CD4-positive, alpha-beta T cell treated with Interferon alpha-2 for 1 hour (primary cell): Measurements from ENCODE around the gene FAAH.
A peak's percentile ranks its signal among the peaks of the same experiment; 100 is the strongest.
"Not testable (repeated sequence)": the region's sequence is repeated elsewhere in the genome, so short reads cannot be mapped to it uniquely, and the experiment has no call there.

Experiments used
- DNase-seq, 2 donors: peaks; one replicate each; pipeline ENCODE4 v3.0.0-alpha.2; 2020 to 2022

The FAAH gene

DNA sequence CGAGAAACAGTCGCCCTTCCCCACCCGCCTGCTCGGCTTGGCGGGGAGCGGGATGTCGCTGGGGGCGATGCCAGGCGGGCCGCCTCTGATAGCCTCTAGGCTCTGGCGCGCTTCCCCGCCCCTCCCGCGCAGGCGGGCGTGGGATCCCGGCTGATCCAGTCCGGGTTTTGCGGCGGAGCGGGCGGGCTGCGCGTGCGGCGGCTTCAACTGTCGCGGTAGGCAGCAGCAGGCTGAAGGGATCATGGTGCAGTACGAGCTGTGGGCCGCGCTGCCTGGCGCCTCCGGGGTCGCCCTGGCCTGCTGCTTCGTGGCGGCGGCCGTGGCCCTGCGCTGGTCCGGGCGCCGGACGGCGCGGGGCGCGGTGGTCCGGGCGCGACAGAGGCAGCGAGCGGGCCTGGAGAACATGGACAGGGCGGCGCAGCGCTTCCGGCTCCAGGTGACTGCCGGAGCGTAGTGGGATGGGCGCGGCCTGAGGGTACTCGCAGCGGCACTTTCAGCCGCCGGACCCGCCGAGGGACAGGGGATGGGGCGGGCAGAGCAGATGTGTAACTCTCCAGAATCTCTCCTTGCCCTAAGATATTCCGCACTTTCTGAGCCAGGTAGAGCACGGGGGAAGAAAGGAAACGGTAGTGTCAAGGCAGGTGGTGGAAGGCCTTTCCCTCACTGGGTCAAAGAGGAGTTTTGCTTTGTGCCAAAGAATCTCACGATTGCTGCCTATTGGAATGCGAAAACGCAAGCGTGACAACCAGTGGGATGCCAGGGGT, at the start of gene FAAH:
FAAH (plus strand) TSS at position 210 of the 764 bp plus-strand sequence; CDS start at position 242, 32 bp downstream.
- peak; percentile 25 to 55 for DNase-seq

DNA sequence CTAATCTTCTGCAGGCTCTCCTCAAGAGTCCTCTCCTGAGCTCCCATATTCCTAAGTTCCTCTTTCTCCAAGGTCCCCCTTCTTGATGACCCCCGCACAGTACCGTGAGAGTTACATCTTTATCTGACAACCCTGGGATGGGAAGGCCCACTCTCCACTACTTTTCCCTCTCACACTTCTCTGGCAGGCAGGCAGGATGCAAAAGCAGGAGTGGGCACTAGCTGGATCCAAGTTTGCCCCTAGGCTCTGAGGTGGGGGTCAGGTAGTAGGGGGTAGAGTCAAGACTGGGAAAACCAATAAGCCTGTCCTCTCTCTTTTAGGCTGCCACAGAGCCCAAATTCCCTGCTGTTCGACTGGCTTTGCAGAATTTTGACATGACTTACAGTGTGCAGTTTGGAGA, 49.6 kb upstream of the FAAH start:
- no peak for DNase-seq

DNA sequence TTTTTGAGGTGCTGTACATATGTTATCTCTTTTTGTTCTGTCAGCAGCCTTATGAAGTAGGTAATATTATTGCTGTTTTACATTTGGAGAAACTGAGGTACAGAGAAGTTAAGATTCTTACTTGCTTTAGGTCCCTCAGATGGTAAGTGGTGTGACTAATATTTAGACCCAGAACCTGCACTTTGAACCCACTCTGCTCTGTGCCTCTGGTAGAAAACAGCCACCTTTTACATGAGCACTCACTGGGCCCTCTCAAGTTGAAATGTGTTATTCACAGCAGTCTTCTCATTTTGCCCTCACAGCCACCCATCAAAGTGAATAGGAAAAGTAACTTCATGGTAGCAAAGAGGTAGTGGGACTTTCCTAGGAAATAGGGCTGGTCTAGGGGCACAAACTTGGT, 48.8 kb upstream of the FAAH start:
- DNase-seq: no peak

DNA sequence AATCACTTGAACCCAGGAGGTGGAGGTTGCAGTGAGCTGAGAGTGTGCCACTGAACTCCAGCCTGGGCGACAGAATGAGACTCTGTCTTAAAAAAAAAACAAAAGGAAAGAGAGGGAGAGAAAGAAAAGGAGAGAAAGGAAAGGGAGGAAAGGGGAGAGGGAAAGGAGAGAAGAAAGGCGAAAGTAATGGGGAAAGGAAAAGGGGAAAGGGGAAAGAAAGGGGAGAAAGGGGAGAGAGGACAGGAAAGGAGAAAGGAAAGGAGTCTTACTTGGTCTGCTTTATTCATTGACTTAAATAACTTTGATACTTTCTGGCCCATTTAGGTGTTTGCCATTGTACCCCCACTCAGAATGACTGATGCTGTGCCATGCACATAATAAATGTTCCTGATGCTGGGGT, 41.8 kb upstream of the FAAH start:
- no peak for DNase-seq

DNA sequence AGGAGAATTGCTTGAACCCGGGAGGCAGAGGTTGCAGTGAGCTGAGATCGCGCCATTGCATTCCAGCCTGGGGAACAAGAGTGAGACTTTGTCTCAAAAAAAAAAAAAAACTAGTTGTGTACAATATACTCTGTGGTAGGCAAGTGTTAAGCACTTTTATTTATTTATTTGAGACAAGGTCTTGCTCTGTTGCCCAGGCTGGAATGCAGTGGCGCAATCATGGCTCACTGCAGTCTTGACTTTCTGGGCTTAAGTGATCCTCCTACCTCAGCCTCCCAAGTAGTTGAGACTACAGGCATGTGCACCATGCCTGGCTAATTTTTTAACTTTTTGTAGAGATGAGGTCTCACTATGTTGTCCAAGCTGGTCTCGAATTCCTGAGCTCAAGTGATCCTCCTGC, 38.2 kb upstream of the FAAH start:
- DNase-seq: not testable (repeated sequence)

DNA sequence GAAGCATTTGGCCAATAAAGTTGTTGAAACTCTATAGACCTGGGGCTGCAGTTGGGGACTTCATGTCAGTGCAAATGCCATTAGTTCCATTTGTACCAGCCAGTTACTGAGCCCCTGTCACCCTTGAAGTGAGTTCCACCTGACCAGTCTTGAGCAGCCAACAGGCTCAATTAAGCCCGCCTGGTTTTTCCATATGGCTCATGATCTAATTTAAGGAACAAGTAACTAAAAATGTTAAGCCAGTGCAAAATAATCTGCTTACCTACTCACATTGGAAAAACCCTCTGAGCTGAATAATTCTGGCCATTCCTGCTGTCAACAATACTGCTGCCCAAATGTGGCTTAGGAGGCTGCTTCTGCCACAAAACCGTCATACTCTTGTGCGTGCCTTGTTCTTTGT, 32.0 kb upstream of the FAAH start:
- DNase-seq: no peak

DNA sequence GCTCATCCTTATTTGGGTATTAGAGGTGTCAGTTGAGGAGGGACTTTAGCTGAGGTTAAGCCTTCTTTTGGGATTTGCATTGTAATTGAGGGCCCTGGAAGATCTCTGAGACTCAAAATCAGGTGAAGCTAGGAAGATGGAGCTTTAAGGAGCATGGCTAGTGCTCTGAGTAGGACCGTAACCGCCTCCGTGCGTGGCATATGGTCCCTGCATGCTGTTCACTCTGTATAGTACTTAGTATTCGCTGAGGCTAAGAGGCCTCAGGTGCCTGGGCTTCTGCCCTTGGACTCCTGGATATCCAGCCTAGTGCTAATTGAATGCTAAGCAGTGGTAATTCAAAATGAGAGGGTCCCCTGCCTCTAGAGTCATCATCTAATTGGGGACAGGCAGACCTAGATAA, 31.0 kb upstream of the FAAH start:
- no peak for DNase-seq

DNA sequence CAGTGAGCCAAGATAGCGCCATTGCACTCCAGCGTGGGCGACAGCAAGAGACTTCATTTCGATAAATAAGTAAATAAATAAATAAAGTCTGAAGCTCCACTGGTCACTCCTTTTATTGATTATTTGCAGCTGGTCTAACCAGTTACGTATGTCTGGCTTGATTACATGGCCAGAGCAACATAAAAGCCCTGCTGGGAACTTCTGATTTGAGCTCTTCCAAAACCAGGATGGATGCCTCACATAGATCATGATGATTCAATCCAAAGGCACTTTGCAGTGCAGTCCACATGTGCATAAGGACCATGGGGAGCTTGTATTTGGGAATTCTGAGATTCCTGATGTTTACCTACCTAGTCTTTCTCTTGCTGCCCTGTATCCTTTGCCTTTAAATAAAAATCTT, 29.5 kb upstream of the FAAH start:
- no peak for DNase-seq

DNA sequence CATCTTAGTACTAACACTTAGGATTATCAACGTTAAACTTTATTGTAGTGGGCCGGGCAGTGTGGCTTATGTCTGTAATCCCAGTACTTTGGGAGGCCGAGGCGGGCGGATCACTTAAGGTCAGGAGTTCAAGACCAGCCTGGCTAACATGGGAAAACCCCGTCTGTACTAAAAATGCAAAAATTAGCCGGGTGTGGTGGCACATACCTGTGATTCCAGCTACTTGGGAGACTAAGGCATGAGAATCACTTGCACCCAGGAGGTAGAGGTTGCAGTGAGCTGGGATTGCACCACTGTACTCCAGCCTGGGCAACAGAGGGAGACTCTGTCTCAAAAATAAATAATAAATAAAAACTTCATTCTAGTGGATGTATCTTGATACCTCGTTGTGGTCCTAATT, 28.3 kb upstream of the FAAH start:
- DNase-seq: not testable (repeated sequence)

DNA sequence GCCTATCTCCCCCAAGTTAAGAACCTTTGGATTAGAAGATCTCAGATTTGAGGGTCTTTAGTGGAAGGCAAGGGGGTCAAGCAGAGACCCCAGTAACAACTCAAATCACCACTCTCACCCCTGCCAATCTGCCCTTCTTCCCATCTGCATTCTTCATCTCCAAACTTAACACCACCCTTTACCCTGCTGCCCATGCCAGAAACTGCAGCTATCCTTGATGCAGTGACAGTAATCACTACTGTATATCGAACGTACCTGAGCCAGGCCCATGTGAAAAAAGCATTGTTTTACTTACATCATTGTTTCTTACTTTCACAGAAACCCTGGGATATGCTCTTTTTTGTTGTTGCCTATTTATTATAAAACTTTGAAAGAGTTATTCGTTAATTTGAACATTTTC, 27.0 kb upstream of the FAAH start:
- no peak for DNase-seq

DNA sequence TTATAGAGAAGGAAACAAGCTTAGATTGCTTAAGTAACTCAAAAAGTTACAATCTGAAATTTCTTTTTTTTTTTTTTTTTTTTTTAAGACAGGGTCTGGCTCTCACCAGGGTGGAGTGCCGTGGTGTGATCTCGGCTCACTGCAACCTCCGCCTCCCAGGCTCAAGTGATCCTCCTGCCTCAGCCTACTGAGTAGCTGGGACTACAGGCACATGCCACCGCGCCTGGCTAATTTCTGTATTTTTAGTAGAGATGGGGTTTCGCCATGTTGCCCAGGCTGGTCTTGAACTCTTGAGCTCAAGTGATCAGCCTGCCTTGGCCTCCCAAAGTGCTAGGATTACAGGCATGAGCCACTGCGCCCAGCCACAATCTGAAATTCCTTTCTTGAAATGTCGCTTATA, 26.4 kb upstream of the FAAH start:
- not testable (repeated sequence) for DNase-seq

DNA sequence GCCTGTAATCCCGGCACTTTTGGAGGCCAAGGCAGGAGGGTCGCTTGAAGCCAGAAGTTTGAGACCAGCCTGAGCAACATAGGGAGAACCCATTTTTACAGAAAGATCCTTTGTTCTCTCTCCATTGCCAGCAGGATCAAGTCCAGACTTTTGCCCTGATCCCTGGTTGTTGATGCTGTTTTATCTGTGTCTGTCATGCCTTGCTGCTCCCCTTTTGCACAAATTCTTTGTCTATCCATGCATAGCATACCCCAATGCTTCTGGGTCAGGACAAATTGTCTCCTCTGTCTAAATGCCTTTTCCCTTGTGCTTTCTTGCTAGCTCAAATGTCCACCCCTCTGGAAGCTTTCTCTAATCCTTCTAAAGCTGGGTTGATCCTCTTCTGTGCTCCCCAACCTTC, 25.3 kb upstream of the FAAH start:
- DNase-seq: no peak

DNA sequence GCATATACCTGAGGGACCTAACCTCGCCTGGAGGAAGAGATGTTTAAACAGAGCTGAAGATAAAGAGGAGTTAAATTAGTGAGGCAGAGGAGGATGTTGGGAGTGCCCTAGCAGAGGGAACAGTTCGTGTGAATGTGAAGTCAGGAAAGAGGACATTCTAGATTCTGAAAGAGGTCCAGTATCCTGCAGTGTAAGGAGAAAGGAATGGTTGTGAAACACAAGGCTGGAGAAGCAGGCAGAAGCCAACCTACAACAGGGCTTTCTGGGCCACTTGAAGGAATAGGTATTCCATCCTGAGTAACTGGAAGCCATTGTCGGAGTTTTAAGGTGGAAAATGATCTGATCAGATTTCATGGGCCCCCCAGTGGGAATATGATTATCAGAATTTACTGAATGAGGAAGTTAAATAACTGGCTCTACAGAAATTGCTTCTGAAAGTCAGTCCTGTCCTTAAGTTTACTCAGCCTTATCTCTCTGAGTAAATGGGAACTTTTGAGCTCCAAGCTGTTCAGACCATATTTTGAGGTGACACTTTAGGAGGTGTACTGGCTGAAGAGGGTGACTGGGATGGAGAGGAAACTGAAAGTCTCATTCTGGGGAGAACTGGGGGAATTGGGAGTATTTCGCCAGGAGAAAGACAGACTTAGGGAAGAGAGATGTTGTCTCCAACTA, 24.4 kb upstream of the FAAH start:
- DNase-seq: no peak

DNA sequence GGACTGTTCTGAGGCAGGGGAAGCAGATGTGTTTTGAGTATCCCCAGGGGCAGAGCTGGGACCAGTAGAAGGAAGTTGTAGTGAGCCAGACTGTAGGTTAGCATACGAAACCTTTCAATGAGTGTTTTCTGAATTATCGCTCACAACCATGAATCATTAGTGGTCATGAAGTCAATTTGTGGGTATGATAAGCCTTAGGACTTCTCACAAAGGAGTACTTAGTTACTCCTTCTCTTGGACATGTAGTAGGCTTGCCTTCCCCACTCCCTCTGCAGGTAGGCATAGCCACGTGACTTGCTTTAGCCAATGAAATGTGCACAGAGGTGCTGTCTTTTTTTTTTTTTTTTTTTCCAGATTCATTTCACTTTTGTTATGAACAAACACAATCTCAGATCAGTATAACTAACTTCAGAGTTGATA, 23.9 kb upstream of the FAAH start:
- no peak for DNase-seq

DNA sequence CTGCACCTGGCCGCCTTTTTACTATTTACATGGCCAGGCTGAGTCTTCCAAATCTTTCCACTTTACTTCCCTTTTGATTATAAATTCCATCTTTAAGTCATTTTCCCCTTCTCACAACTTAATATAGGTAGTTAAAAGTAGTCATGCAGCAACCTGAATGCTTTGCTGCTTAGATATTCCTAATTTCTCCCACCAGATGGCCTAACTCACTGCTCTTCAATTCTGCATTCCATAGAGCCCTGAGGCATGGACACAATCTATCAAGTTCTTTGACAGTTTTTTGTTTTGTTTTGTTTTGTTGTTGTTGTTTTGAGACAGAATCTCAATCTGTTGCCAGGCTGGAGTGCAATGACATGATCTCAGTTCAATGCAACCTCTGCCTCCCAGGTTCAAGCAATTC, 21.7 kb upstream of the FAAH start:
- DNase-seq: no peak

DNA sequence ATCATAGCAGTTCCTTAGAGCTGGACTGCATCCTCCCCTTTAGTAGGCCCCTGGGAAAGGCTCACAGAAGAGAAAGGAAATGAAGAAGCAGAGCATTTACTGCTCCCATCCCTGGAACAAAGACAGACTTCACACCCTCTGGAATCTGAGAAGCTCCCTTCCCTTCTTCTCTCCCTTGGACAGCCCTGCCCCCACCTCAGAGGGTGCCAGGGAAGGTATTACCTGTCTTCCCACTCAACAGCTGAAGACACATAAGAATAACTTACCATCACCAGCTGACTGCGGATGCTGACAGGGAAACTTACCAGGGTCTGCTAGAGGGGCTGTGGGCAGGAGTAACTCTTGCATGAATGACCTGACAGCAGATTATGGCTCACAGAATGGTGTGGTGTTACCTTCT, 14.1 kb upstream of the FAAH start:
- DNase-seq: no peak

DNA sequence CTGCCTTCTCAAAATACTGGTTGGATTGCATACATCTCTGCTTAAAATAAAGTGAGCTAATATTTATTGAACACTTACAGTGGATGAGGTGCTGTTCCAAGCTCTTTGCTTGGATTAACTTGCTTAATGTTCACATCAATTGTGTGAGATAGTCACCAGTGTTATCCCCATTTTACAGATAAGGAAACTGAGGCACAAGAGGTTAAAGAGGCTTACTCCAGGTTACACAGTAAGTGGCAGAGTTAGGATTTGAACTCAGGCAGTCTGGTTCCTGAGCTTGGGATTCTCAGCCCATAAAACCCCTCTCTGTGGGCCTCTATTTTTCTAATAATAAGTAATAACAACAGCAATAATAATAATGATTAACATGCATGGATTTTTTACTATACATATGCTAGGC, 13.6 kb upstream of the FAAH start:
- DNase-seq: no peak

DNA sequence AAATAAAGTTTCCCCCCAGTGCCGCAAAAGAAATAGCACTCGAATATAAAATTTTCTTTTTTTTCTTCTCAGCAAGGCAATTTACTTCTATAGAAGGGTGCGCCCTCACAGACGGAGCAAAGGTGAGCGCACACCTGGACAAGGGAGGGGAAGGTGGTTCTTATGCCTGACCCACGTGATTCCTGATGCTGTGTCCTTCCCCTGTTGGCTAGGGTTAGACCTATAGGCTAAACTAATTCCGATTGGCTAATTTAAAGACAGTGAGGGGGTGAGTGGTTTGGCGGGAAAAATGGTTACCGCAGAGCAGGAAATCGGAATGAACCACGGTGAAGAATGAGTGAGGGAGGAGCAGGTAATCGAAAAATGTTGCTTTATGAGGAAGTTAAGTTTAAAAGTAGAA, 607 bp upstream of the FAAH start:
- no peak for DNase-seq

DNA sequence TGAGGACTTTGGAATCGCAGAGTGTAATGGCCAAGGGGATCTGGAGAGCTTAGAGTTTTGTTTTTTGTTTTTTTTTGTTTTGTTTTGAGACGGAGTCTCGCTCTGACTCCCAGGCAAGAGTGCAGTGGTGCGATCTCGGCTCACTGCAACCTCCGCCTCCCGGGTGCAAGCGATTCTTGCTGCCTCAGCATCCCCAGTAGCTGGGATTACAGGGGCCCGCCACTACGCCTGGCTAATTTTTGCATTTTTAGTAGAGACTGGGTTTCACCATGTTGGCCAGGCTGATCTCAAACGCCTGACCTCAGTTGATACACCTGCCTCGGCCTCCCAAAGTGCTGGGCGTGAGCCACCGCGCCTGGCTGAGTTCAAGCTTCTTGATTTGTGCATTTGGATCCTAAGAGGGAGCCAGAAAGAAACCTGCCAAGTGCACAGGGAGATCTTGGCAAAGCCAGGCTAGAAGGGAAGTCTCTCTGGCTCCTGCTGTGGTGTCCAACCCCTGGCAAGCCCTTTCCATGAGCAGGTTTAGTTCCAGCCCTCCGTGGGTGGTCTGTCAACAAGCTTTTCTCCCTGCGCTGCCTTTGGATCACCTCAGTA, 852 bp downstream of the FAAH start:
- no peak for DNase-seq

DNA sequence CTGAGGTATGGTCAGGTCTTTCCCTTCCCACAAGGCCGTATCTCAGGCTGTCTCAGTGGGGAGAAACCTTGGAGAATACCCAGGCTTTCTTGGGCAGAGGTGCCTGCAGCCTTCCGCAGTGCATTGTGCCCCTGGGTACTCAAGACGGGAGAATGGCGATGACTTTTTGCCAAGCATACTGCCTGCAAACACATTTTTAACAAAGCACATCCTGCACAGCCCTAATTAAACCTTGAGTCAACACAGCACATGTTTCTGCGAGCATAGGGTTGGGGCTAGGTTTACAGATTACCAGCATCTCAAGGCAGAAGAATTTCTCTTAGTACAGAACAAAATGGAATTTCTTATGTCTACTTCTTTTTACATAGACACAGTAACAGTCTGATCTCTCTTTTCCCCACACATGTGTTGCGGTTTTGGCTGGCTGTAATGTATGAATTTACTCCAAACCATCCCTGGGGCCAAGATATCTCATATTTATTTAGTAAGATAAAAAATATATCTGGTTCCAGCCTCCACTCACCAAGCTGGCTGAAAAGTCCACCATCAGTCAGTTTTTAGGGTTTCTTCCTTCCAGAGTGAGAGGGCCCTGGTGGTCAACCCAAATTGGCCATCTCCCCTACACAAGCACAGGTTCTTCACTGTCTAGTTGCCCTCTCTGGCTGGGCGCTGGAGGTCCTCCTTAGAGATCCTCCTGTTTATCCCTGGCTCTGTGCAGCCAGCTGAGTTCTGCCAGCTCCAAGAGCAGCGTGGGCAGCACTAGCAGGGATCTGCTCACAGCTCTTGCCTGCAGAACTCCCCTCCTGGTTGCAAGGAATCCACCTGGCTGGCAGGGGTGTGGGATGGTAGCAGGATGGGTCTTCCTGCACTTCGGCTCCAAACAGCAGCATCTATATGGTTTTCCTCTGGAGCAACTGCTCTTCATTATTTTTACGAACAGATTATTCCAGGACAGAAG, 2.6 kb downstream of the FAAH start:
- no peak for DNase-seq

DNA sequence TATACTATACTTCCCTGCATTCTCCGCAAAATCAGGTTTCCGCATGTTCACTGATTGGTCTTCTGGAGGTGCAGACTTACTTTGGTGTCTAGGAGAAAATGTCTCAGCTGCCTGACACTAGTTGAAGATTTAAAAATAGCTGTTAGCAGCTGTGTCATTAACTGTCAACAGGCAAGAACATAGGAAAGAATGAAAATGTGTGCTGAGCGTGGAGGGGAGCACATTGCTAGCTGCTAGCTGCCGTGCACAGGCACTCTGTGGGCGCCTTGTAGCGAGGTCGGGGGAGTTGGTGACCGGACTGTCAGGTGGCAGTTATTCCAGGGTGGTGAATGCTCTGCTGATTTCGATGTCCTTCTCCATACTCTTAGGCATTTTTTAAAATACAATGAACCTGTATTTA, 5.2 kb downstream of the FAAH start:
- DNase-seq: no peak

DNA sequence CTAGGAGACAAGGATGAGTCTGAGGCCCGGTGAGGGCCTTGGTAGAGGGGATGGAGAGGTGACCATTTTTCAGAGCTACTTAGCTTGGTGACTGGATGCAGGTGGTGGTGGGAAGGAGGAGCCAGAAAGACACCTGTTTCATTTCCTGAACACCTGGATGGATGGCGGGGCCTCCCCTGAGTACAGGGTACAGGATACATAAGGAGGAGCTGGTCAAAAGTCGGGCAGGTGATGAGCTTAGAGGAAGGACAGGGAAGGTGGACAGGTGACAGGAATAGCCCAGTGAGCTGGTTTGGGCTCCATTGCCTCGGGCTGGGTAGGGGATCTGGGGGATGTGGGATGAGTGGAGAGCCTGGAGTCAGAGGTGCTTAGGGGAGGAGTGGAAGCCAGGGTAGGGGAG, 6.3 kb downstream of the FAAH start:
- no peak for DNase-seq
